Measurements from ENCODE around the gene DLGAP4.

DNA sequence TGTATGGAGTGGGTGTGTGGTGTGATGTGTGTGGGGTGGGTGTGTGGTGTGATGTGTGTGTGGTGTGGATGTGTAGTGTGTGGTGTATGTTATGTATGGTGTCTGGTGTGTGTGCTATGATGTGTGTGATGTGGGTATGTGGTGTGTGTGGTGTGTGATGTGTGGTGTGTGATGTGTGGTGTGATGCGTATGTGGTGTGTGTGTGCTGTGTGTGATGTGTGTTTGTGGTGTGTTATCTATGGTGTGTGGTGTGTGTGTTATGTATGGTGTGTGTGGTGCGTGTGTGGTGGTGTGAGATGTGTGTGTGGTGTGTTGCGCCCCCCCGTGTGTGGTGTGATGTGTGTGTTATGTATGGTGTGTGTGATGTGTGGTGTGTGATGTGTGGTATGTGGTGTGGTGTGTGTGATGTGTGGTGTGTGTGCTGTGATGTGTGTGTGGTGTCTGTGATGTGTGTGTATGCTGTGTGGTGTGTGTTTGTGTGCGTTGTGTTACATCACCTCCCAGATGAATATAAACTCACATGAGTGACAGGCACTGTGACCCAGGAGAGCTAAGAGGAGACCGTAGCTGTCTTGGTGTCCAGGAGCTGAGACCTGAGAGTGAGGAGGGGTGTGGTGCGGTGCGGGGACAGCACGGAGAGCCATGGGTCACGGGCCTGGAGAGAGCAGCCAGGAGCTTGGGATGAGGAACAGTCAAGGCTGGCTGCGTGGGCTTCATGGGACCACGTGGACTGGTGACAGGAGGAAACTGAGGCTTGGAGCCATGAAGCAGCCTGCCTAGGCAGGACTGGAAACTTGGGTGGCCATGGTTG lies 8.8 kb downstream of the DLGAP4 start:
- TF ChIP-seq, protein P1, sequence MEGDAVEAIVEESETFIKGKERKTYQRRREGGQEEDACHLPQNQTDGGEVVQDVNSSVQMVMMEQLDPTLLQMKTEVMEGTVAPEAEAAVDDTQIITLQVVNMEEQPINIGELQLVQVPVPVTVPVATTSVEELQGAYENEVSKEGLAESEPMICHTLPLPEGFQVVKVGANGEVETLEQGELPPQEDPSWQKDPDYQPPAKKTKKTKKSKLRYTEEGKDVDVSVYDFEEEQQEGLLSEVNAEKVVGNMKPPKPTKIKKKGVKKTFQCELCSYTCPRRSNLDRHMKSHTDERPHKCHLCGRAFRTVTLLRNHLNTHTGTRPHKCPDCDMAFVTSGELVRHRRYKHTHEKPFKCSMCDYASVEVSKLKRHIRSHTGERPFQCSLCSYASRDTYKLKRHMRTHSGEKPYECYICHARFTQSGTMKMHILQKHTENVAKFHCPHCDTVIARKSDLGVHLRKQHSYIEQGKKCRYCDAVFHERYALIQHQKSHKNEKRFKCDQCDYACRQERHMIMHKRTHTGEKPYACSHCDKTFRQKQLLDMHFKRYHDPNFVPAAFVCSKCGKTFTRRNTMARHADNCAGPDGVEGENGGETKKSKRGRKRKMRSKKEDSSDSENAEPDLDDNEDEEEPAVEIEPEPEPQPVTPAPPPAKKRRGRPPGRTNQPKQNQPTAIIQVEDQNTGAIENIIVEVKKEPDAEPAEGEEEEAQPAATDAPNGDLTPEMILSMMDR (IDR thresholded peaks at IDR 0.05; ENCODE audit: low read depth, low read length, poor library complexity, severe bottlenecking): no peak
- no peak for TF ChIP-seq EZH2phosphoT487 (IDR thresholded peaks at IDR 0.05; ENCODE audit: borderline replicate concordance, low read length)

Data from DOHH2 (cell line).